HL-60 (cell line): ENCODE measurements around the gene DLK1.

Experiments used
- DNase-seq, 2 experiments: peaks; one replicate each; pipeline ENCODE4 v3.0.0-alpha.2; 2010 to 2020; ENCODE audit warnings: low read depth in 1 of 2, low spot score in 1 of 2
- H3K27ac ChIP-seq: fragments of 250-450 bp; sonication (Bioruptor Pico); replicated peaks from 2 replicates; pipeline ENCODE4 v1.5.1; 2020; ENCODE audit warnings: mild to moderate bottlenecking, moderate library complexity
- H3K27me3 ChIP-seq: fragments of 250-450 bp; sonication (Bioruptor Pico); 2 replicates; pipeline ENCODE4 v1.5.1; 2021; ENCODE audit warnings: mild to moderate bottlenecking, moderate library complexity; ENCODE audit not compliant: insufficient read depth, poor library complexity, severe bottlenecking
- H3K4me3 ChIP-seq: replicated peaks from 2 replicates; pipeline ENCODE4 v1.5.1; 2011; ENCODE audit warnings: mild to moderate bottlenecking, control low read depth, low read length; ENCODE audit not compliant: insufficient read depth
- GABPA ChIP-seq: IDR thresholded peaks from 2 replicates; pipeline ENCODE4 v1.6.1; 2012; ENCODE audit warnings: low read depth
- POLR2AphosphoS5 ChIP-seq: IDR thresholded peaks from 2 replicates; pipeline ENCODE4 v1.6.1; 2012; ENCODE audit warnings: low read depth
- SPI1 ChIP-seq: IDR thresholded peaks from 2 replicates; pipeline ENCODE4 v1.6.1; 2012; ENCODE audit warnings: low read depth, mild to moderate bottlenecking, borderline replicate concordance
- TF ChIP-seq, protein P1 (sequence below): IDR thresholded peaks from 2 replicates; pipeline ENCODE4 v1.6.1; 2012; ENCODE audit warnings: low read depth; ENCODE audit not compliant: insufficient replicate concordance
- TF ChIP-seq, protein P2 (sequence below): IDR thresholded peaks from one replicate; pipeline ENCODE4 v1.5.1; 2011; ENCODE audit warnings: low read length, control low read depth, inconsistent platforms; ENCODE audit not compliant: insufficient read depth

The DLK1 gene

DNA sequence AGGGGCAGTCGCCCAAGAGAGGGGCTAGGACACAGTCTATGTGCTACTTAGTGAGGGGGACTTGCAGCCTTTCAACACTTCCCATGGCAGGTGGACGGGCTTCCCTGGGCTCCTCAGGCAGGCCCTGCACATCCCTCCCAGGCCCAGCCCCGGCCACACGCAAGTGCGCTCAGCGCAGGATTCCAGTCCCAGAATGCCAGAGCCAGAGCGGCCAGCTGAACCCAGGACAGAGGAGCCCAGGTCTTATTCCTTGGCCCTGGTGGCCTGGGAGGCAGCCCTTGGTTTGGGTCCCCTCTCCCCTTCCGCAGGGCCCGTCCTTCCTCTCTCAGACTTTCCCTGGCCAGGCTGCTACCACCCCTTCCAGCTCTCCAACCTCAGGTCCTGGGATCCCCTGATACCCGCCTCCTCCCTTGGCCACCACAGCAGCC lies 12.0 kb downstream of the DLK1 start:
- no peak for DNase-seq
- H3K4me3 ChIP-seq, result no peak overlapping the region
- TF ChIP-seq, protein P1, sequence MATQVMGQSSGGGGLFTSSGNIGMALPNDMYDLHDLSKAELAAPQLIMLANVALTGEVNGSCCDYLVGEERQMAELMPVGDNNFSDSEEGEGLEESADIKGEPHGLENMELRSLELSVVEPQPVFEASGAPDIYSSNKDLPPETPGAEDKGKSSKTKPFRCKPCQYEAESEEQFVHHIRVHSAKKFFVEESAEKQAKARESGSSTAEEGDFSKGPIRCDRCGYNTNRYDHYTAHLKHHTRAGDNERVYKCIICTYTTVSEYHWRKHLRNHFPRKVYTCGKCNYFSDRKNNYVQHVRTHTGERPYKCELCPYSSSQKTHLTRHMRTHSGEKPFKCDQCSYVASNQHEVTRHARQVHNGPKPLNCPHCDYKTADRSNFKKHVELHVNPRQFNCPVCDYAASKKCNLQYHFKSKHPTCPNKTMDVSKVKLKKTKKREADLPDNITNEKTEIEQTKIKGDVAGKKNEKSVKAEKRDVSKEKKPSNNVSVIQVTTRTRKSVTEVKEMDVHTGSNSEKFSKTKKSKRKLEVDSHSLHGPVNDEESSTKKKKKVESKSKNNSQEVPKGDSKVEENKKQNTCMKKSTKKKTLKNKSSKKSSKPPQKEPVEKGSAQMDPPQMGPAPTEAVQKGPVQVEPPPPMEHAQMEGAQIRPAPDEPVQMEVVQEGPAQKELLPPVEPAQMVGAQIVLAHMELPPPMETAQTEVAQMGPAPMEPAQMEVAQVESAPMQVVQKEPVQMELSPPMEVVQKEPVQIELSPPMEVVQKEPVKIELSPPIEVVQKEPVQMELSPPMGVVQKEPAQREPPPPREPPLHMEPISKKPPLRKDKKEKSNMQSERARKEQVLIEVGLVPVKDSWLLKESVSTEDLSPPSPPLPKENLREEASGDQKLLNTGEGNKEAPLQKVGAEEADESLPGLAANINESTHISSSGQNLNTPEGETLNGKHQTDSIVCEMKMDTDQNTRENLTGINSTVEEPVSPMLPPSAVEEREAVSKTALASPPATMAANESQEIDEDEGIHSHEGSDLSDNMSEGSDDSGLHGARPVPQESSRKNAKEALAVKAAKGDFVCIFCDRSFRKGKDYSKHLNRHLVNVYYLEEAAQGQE, result no peak
- TF ChIP-seq, protein P2, sequence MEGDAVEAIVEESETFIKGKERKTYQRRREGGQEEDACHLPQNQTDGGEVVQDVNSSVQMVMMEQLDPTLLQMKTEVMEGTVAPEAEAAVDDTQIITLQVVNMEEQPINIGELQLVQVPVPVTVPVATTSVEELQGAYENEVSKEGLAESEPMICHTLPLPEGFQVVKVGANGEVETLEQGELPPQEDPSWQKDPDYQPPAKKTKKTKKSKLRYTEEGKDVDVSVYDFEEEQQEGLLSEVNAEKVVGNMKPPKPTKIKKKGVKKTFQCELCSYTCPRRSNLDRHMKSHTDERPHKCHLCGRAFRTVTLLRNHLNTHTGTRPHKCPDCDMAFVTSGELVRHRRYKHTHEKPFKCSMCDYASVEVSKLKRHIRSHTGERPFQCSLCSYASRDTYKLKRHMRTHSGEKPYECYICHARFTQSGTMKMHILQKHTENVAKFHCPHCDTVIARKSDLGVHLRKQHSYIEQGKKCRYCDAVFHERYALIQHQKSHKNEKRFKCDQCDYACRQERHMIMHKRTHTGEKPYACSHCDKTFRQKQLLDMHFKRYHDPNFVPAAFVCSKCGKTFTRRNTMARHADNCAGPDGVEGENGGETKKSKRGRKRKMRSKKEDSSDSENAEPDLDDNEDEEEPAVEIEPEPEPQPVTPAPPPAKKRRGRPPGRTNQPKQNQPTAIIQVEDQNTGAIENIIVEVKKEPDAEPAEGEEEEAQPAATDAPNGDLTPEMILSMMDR, result no peak
- TF ChIP-seq GABPA, result no peak
- TF ChIP-seq POLR2AphosphoS5, result no peak
- TF ChIP-seq SPI1, result no peak
- no peak overlapping the region for H3K27ac ChIP-seq
- H3K27me3 ChIP-seq, result no peaks in the 10 kb centered on the region

DNA sequence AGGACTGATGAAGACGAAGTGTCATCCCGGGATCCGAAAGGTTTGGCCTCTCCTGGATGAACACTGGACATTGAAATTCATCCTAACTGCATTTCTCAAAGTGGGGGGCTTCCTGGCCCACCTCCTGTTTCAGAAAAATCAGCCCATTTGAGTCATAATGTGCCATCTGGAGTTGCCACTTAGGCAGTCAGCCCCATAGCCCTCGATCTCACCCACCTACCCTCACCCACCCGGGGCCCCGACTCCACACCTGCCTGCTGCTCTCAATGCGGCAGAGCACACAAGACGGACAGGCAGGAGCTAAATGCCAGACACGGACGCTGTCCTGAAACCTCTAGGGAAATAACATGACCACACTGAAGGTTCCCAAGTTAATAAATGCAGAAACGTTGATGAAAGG lies 12.6 kb downstream of the DLK1 start:
- TF ChIP-seq, protein P2, result no peak
- TF ChIP-seq GABPA (no peak), SPI1 (no peak), POLR2AphosphoS5 (no peak)
- TF ChIP-seq, protein P1, result no peak
- no peak for DNase-seq
- Histone ChIP-seq H3K4me3 (no peak overlapping the region), H3K27me3 (no peaks in the 10 kb centered on the region), H3K27ac (no peak overlapping the region)

DNA sequence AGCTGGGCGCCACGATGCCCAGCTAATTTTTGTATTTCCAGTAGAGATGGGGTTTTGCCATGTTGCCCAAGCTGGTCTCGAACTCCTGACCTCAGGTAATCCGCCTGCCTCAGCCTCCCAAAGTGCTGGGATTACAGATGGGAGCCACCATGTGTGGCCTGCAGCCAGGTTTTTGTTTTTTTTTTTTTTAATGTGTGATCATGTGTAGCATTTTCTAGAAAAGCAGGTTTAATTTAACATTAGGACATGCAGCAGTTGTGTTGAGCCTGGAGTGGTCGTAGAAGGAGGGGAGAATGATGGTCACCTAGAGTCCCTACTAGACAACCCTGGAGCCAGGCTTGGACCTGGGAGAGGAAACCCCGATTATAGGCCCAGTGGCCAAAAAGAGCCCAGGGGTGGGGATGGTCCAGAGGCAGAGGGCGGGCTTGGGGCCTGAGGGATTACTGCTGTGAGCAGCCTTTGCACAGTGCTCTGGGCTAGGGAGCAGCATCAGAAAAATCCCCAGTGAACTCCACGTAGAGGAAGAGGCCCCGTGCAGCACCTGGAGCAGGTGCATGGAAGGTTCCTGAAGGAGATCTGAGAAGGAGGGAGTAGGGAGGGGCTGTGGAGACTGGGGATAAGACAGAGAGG lies 13.6 kb downstream of the DLK1 start:
- no peak for DNase-seq
- Histone ChIP-seq H3K4me3 (no peak overlapping the region), H3K27me3 (no peaks in the 10 kb centered on the region), H3K27ac (no peak overlapping the region)
- no peak for TF ChIP-seq GABPA
- TF ChIP-seq, protein P1, result no peak
- no peak for TF ChIP-seq SPI1
- TF ChIP-seq, protein P2, result no peak
- TF ChIP-seq POLR2AphosphoS5, result no peak
